Measurements from ENCODE around the gene AMER3. TPM values are rescaled to one million over a fixed set of nuclear protein-coding genes. Genes with fewer than 3 reads are reported as not detected.
A peak's percentile ranks its signal among the peaks of the same experiment; 100 is the strongest.

AMER3 gene
- total RNA-seq, 1 experiment from 2014 or later, result not detected

- no peak for DNase-seq (ENCODE audit: low read depth in 1 of 2, low spot score in 2 of 2)
- H3K27me3 ChIP-seq (replicated peaks), result peaks cover 10% of the 10 kb centered on the region; the same call in 1 of the 2 replicates
- no peaks in the 10 kb centered on the region for H3K9me3 ChIP-seq (replicated peaks)
- no peak overlapping the region for H3K27ac ChIP-seq
- no peaks in the 10 kb centered on the region for H3K36me3 ChIP-seq
- H3K4me1 ChIP-seq (replicated peaks), result no peaks in the 10 kb centered on the region
- H3K4me3 ChIP-seq, result no peak overlapping the region
Observed at GRCh38 chr2:130785466-130786055, 30.2 kb downstream of the AMER3 start.

- Histone ChIP-seq H3K27ac (no peak overlapping the region), H3K9me3 (replicated peaks) (no peaks in the 10 kb centered on the region), H3K4me1 (replicated peaks) (no peaks in the 10 kb centered on the region), H3K4me3 (no peak overlapping the region), H3K36me3 (no peaks in the 10 kb centered on the region), H3K27me3 (replicated peaks) (peaks cover 10% of the 10 kb centered on the region; the same call in 1 of the 2 replicates)
- no peak for DNase-seq (ENCODE audit: low read depth in 1 of 2, low spot score in 2 of 2)
Observed at GRCh38 chr2:130786076-130786475, 30.7 kb downstream of the AMER3 start.

- H3K27ac ChIP-seq, result no peak overlapping the region
- H3K4me1 ChIP-seq (replicated peaks), result no peaks in the 10 kb centered on the region
- H3K9me3 ChIP-seq (replicated peaks), result no peaks in the 10 kb centered on the region
- no peak overlapping the region for H3K4me3 ChIP-seq
- H3K36me3 ChIP-seq, result no peaks in the 10 kb centered on the region
- DNase-seq (ENCODE audit: low read depth in 1 of 2, low spot score in 2 of 2), result no peak
- peaks cover 10% of the 10 kb centered on the region; the same call in 1 of the 2 replicates for H3K27me3 ChIP-seq (replicated peaks)
Observed at GRCh38 chr2:130787841-130788240, 32.5 kb downstream of the AMER3 start.

GRCh38 chr2:130790312-130790711 is 35.0 kb downstream of the AMER3 start:
- no peaks in the 10 kb centered on the region for H3K4me1 ChIP-seq (replicated peaks)
- no peak overlapping the region for H3K4me3 ChIP-seq
- no peaks in the 10 kb centered on the region for H3K9me3 ChIP-seq (replicated peaks)
- H3K27ac ChIP-seq, result no peak overlapping the region
- H3K27me3 ChIP-seq (replicated peaks), result no peaks in the 10 kb centered on the region
- no peaks in the 10 kb centered on the region for H3K36me3 ChIP-seq
- DNase-seq (ENCODE audit: low read depth in 1 of 2, low spot score in 2 of 2), result no peak

- H3K36me3 ChIP-seq, result no peaks in the 10 kb centered on the region
- no peak overlapping the region for H3K27ac ChIP-seq
- no peaks in the 10 kb centered on the region for H3K27me3 ChIP-seq (replicated peaks)
- no peak for DNase-seq (ENCODE audit: low read depth in 1 of 2, low spot score in 2 of 2)
- no peaks in the 10 kb centered on the region for H3K4me1 ChIP-seq (replicated peaks)
- no peak overlapping the region for H3K4me3 ChIP-seq
- no peaks in the 10 kb centered on the region for H3K9me3 ChIP-seq (replicated peaks)
Observed at GRCh38 chr2:130790804-130791616, 35.7 kb downstream of the AMER3 start.

- Histone ChIP-seq H3K9me3 (replicated peaks) (no peaks in the 10 kb centered on the region), H3K27ac (no peak overlapping the region), H3K4me1 (replicated peaks) (no peaks in the 10 kb centered on the region), H3K36me3 (no peaks in the 10 kb centered on the region), H3K4me3 (no peak overlapping the region), H3K27me3 (replicated peaks) (no peaks in the 10 kb centered on the region)
- no peak for DNase-seq (ENCODE audit: low read depth in 1 of 2, low spot score in 2 of 2)
Observed at GRCh38 chr2:130791617-130791939, 36.2 kb downstream of the AMER3 start.

- Histone ChIP-seq H3K27me3 (replicated peaks) (no peaks in the 10 kb centered on the region), H3K4me3 (no peak overlapping the region), H3K36me3 (no peaks in the 10 kb centered on the region), H3K9me3 (replicated peaks) (no peaks in the 10 kb centered on the region), H3K27ac (no peak overlapping the region), H3K4me1 (replicated peaks) (peaks cover 10% of the 10 kb centered on the region)
- no peak for DNase-seq (ENCODE audit: low read depth in 1 of 2, low spot score in 2 of 2)
Observed at GRCh38 chr2:130795431-130795830, 40.1 kb downstream of the AMER3 start.

GRCh38 chr2:130796290-130796689 is 41.0 kb downstream of the AMER3 start:
- H3K9me3 ChIP-seq (replicated peaks), result no peaks in the 10 kb centered on the region
- H3K27me3 ChIP-seq (replicated peaks), result no peaks in the 10 kb centered on the region
- no peaks in the 10 kb centered on the region for H3K36me3 ChIP-seq
- no peak overlapping the region for H3K4me3 ChIP-seq
- no peak overlapping the region for H3K27ac ChIP-seq
- no peak for DNase-seq (ENCODE audit: low read depth in 1 of 2, low spot score in 2 of 2)
- peaks cover 10% of the 10 kb centered on the region for H3K4me1 ChIP-seq (replicated peaks)

GRCh38 chr2:130797493-130798435 is 42.4 kb downstream of the AMER3 start:
- Histone ChIP-seq H3K27ac (peak overlapping the region; percentile 81), H3K27me3 (replicated peaks) (no peaks in the 10 kb centered on the region), H3K4me3 (peak overlapping the region; percentile 57), H3K9me3 (replicated peaks) (no peaks in the 10 kb centered on the region), H3K4me1 (replicated peaks) (peaks cover 10% of the 10 kb centered on the region), H3K36me3 (no peaks in the 10 kb centered on the region)
- DNase-seq (ENCODE audit: low read depth in 1 of 2, low spot score in 2 of 2), result peak; percentile 93

- Histone ChIP-seq H3K36me3 (no peaks in the 10 kb centered on the region), H3K9me3 (replicated peaks) (no peaks in the 10 kb centered on the region), H3K27me3 (replicated peaks) (no peaks in the 10 kb centered on the region), H3K27ac (no peak overlapping the region), H3K4me1 (replicated peaks) (peaks cover 10% of the 10 kb centered on the region), H3K4me3 (peak overlapping the region; percentile 57)
- DNase-seq (ENCODE audit: low read depth in 1 of 2, low spot score in 2 of 2), result no peak
Observed at GRCh38 chr2:130798472-130799218, 43.3 kb downstream of the AMER3 start.

- H3K27ac ChIP-seq, result no peak overlapping the region
- no peaks in the 10 kb centered on the region for H3K27me3 ChIP-seq (replicated peaks)
- no peaks in the 10 kb centered on the region for H3K36me3 ChIP-seq
- H3K4me3 ChIP-seq, result no peak overlapping the region
- H3K4me1 ChIP-seq (replicated peaks), result peaks cover 10% of the 10 kb centered on the region
- no peaks in the 10 kb centered on the region for H3K9me3 ChIP-seq (replicated peaks)
- DNase-seq (ENCODE audit: low read depth in 1 of 2, low spot score in 2 of 2), result no peak
Observed at GRCh38 chr2:130799295-130799694, 44.0 kb downstream of the AMER3 start.

GRCh38 chr2:130805613-130806012 is 50.3 kb downstream of the AMER3 start:
- no peak for DNase-seq (ENCODE audit: low read depth in 1 of 2, low spot score in 2 of 2)
- Histone ChIP-seq H3K4me1 (replicated peaks) (no peaks in the 10 kb centered on the region), H3K27me3 (replicated peaks) (no peaks in the 10 kb centered on the region), H3K4me3 (no peak overlapping the region), H3K36me3 (no peaks in the 10 kb centered on the region), H3K27ac (no peak overlapping the region), H3K9me3 (replicated peaks) (no peaks in the 10 kb centered on the region)

GRCh38 chr2:130806370-130806769 is 51.0 kb downstream of the AMER3 start:
- peaks cover 2% of the 10 kb centered on the region; the same call in 1 of the 2 replicates for H3K27me3 ChIP-seq (replicated peaks)
- H3K36me3 ChIP-seq, result no peaks in the 10 kb centered on the region
- no peak overlapping the region for H3K27ac ChIP-seq
- DNase-seq (ENCODE audit: low read depth in 1 of 2, low spot score in 2 of 2), result no peak
- no peaks in the 10 kb centered on the region for H3K4me1 ChIP-seq (replicated peaks)
- H3K4me3 ChIP-seq, result no peak overlapping the region
- H3K9me3 ChIP-seq (replicated peaks), result no peaks in the 10 kb centered on the region
